Bone marrow (tissue), 2 donors: ENCODE results near the gene TMEM233.
"Not testable (repeated sequence)": the region's sequence is repeated elsewhere in the genome, so short reads cannot be mapped to it uniquely, and the experiment has no call there.

Experiments
- DNase-seq, 2 donors: peaks; one replicate each; lab custom pipeline; 2025; lab: John Stamatoyannopoulos, UW

The TMEM233 gene

GRCh38 chr12:119658166-119658565 lies 64.6 kb downstream of the TMEM233 start:
- DNase-seq, result not testable (repeated sequence)

DNA sequence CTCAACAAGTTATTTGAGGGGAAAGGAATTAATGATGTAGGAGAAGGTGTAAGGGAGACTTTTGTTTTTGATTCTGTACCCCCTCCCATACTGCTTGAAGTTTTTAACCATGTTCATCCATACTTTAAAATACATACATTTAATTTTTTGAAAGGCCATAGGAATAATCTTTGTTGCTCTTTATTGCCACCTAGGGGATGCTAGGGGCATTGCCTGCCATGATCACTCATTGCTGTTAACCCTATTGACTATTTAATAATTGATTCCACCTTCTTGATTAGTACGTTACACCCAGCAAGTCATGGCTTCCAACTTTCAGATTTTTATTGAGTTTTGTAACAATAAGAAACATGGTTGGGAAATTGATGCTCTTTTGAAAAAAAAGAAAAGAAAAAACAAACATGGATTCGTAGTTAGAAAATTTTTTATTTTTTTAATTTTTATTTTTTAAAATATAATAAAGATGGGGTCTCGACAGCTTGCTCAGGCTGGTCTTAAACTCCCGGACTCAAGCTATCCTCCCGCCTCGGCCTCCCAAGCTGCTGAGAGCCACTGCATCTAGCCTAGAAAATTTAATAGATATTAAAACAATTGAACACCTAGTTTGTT lies 65.8 kb downstream of the TMEM233 start:
- DNase-seq, result peak in 1 of 2 donors; percentile 14

DNA sequence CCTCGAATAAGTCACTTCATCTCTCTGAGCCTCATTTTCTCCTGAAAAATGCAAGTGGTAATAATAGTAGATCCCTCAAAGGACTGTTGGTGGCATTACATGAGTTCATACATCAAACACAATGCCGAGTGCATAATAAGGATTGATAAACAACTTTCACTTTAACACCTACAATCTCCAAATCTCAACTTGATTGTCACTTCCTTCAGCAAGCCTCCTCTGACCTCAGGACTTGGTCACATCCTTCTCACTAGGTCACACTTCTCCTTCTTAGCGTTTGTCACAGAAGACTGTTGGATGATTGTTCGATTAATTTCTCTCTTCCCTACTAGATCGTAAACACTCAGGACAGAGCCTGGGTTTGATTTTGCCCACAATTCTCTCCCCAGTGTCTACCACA lies 66.5 kb downstream of the TMEM233 start:
- peak in 1 of 2 donors; percentile 1 for DNase-seq

DNA sequence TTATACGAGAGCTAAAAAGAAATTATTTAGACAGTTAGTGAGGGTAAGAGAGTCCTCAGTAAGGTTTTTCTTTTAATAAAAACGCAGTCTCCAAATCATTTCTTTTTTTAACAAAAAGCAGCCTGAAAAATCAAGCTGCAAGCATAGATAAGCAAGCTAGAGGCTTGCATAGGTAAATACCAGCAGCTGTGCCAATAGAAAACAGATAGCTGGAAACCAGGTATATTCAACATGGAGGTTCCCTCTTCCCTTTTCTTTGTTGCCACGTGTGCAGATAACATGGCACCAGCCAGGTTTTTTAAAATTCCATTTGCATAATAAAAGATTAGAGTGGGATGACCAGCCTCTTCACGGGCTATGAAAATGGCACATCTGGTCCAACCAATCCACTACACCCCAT lies 68.3 kb downstream of the TMEM233 start:
- no peak for DNase-seq

DNA sequence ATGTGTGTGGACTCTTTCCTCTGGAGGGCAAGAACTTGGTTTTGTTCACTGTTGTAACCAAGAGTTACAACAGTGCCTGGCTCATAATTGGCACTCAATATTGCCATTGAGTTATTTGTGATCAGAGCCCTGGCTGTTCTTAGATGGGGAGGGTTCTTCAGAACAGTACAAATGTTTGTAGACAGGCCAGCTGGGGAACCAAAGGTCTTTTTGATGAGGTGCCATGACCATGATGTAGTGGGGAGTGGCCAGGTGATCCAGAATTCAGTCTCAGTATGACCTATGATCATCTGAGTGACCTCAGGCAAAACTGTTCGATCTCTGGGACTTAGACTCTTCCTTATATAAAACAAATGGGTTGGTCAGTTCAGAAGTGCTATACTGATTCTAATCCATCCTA lies 71.1 kb downstream of the TMEM233 start:
- no peak for DNase-seq

DNA sequence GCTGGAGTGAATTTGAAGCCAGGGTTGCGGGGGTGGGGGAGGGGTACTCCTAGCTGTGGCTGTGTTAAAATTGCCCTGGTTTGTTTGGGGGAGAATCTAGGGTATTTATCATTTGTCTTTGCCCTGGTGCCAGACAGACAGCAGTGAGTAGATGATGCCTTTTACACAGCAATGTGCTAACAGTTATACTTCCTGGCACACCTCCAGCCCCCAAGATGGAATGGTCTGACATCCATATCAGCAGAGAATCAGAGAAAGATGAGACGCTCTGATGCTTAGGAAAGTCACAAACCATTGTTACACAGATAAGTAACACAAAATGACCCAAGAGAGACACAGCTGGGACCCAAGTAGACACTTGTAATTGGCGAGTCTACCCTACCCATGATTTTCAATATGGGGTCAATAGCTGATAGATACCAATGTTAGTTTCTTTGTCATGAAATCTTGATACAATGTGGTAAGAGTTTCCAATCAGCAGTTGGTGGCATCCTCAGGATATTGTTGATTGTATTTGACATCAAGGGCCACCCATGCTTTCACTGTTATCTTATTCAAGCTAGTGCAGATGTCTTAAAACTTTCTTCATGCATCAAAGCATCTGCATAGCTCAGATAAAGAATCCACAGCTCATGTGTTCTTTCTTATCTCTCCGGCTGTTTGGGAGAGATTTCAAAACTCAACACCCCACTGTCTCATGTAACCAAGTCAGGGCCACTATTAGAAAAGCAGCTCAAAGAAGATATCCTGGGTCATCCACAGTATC lies 71.8 kb downstream of the TMEM233 start:
- DNase-seq, result no peak

GRCh38 chr12:119666226-119666795 lies 72.7 kb downstream of the TMEM233 start:
- DNase-seq, result peak in 1 of 2 donors; percentile 2

- DNase-seq, result peak in 1 of 2 donors; percentile 33
Observed at GRCh38 chr12:119666900-119667576, 73.5 kb downstream of the TMEM233 start.

DNA sequence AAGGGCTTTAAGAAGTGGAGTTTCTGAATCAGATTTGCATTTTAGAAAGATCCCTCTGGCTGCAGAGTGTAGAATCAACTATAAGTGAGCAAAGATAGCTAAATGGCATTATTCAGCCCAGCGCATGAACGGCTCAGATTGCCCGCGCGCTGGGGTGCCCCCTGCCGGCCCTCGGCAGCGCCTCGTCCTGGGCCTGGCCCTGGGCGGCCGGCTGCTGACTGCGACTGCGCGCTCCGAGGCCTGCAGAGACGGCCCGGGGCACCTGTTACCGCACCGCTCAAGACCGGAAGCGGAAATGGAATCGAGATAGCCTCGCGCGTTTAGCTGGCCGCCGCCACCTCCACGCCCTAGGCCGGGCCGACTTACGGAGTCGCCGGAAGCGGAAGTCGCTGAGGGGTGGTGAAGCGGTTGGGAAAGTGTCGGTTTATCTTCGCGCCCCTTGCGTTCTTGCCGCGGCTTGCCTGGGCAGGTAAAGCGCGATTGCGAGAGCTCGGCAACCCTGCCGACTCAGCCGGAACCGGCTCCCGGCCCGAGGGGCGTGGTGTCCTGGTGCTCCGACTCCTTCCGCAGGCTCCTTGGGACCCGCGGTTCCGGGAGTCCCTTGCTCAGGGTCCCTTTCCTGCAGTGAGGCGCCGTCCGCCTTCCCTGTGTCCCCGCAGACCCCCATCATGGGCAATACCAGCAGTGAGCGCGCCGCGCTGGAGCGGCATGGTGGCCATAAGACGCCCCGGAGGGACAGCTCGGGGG lies 74.2 kb downstream of the TMEM233 start, which contains the start of gene PRKAB1:
PRKAB1 (plus strand) TSS at position 557 of the 747 bp plus-strand sequence; CDS start at position 669, 112 bp downstream.
- DNase-seq, result peak; percentile 74 to 83

DNA sequence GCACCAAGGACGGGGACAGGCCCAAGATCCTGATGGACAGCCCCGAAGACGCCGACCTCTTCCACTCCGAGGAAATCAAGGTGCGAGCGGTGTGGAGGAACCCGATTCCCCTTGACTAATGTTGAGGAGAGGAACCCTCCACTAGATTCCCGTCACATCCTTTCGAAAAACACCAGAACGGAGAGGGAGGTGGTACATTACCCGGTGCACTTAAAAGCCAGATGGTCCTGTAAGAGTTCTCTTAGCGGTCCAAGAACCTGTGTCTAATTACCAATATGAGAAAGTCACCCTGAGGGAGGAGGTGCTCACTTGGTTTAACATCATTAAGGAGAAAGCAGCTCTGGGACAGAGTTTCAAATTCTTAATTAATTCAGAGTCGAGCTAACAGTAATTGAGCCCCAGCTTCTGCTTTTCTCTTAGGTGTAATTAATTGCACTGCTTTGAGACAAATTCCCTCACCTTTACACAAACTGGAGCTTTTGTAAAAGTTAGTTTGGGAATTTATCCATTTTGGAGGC lies 74.8 kb downstream of the TMEM233 start:
- no peak for DNase-seq

DNA sequence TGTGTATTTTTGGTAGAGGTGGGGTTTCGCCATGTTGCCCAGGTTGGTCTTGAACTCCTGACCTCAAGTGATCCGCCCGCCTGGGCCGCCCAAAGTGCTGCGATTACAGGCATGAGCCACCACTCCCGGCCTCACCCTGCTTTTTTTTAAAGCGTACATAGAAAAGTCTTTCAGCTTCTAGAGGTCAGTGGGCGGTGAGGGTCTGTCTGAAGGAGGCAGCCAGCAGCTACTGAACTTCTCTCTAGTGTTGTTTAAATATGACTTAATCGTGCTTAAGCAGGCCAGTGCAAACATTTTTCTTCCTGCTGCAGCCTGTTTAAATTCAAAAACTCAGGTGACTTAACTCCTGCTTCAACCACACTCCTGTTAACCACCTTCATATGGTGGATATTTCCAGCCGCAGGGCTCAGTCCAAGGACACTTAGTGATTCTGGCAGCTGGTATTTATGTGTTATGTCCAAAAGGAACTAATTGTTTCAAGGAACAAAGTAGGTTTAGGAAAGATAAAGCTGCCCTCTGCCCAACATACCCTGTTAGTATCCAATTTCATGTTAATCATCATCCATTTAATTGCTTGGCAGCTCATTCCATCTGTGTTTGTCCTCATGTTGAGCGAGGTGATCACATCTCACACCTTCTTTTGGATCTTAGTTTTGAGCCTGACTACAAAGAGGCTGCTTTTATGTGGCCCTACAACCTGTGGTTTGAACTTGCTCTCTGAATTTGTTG lies 76.3 kb downstream of the TMEM233 start:
- no peak for DNase-seq

DNA sequence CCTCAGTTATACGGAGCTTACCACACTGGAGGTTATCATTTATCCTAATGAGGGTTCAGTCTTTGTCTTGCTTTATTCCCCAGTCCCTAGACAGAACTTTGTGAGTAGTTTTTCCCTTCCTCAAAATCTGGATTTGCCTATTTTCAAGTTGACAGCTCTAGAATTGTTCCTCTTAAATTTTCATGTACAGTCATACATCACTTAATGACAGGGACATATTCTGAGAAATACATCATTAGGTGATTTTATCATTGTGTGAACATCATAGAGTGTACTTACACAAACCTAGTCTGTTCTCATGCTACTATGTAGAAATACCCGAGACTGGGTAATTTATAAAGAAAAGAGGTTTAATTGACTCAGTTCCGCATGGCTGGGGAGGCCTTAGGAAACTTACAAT lies 77.5 kb downstream of the TMEM233 start:
- DNase-seq, result no peak

GRCh38 chr12:119672194-119672593 lies 78.6 kb downstream of the TMEM233 start:
- no peak for DNase-seq

DNA sequence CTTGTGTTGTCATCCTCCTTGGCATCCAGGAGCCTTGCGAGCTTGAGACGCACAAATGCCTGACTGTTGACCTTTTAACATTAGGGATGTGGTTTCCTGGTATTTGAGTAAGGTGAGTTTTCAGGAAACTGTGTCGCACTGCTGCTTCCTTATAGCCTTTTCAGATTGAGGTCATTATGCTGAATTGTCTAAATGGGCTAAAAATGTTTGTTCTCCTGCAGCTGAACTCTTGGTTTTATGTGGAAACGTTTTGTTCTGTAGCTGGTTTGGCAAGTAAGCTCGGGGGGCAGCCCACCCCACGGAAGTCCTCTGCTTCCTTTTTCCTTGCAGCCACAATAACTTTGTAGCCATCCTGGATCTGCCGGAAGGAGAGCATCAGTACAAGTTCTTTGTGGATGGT lies 80.1 kb downstream of the TMEM233 start:
- no peak for DNase-seq

DNA sequence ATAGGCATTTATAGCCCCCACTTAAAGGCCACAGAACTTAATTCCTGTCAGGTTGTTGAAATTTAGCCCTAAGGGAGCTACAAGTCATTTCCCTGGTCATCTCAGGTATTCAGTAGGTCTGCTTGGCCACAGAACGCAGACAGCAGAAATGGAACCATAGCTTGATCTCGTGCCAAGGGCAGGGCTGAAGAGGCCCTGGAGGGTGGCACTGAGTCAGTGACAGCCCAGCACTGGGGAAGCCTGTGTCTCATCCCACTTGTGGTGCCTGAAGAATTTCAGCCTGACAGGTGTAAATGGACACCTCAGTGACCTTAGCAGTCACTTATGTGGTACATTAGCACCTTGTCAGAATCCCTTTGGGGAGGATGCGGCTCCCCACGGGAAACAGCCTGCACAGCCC lies 81.0 kb downstream of the TMEM233 start:
- DNase-seq, result no peak

- no peak for DNase-seq
Observed at GRCh38 chr12:119676022-119676421, 82.4 kb downstream of the TMEM233 start.

DNA sequence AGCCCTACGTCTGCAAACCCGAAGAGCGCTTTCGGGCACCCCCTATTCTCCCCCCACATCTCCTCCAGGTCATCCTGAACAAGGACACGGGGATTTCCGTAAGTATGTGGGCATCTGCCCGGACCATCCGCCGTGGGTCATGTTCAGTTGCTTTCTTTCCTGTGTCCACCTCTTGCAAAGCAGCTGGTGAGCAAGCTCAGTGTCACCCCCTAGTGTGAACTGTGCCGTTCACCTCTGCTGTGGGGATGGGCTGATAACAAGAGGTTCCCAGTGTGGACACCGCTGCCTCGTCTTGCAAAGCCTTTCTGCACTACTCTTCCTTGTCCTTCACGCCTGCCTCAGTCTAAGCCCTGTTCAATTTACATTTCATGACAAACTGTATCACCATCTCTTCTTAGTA lies 83.0 kb downstream of the TMEM233 start:
- DNase-seq, result no peak

GRCh38 chr12:119678459-119678858 lies 84.9 kb downstream of the TMEM233 start:
- no peak for DNase-seq

- DNase-seq, result no peak
Observed at GRCh38 chr12:119679081-119679480, 85.5 kb downstream of the TMEM233 start.

DNA sequence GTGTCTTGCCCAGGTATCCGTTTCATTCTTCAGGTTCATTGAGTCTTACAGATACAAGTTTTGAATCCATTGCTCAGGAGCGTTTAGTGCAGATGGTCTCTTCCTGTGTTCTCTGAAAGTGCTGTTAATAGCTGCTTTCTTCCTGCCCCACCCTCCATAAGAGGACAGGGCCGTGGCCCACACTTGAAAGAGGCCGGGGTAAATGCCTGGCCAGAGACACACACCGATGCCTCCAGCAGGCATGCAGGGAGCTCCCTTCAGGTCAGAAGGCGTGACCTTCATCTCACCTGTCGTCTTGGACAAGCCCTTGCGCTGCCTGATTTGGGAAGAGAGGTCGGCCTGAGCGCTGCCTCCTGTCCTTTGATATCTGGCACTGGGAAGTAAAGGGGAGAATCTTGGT lies 85.9 kb downstream of the TMEM233 start:
- no peak for DNase-seq

DNA sequence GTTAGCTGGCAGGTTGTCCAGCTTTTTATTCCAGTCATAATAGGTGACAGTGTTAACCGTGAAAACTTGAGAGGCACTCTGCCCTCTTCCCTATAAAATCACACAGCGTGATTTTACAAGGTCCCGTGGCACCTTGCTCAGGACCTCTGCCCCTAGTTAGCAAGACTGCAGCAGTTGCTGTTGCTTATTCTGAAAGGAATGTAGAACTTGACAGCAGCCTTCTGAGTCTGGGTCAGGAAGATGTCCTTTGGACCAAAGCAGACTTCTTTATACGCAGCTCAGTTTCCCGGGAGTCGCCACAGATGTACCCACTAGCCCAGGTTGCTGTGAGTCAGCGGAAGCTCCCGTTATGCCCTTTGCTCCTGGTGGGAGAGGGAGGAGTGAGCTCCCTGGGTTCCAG lies 87.5 kb downstream of the TMEM233 start:
- DNase-seq, result no peak
